Measurements from ENCODE around the gene ACTR3.

DNA sequence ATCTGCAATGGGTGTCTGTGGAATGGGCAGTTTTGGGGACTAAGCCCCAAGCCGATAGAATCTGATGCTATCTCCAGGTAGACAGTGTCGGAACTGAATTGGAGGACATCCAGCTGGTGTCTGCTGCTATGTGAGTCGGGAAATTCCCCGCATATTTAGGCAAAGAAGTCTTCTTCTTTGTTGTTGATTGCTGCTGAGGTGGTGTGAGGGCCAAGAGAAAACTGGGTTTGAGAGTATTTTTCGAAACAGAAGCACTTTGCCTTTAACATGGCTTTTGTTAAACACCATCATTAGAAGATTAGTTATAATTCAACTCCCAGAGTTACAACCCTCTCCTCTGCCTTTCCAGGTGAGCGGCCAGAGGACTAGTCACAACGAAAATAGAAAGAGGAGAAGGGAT lies 49.4 kb upstream of the ACTR3 start:
- TF ChIP-seq, protein P1, sequence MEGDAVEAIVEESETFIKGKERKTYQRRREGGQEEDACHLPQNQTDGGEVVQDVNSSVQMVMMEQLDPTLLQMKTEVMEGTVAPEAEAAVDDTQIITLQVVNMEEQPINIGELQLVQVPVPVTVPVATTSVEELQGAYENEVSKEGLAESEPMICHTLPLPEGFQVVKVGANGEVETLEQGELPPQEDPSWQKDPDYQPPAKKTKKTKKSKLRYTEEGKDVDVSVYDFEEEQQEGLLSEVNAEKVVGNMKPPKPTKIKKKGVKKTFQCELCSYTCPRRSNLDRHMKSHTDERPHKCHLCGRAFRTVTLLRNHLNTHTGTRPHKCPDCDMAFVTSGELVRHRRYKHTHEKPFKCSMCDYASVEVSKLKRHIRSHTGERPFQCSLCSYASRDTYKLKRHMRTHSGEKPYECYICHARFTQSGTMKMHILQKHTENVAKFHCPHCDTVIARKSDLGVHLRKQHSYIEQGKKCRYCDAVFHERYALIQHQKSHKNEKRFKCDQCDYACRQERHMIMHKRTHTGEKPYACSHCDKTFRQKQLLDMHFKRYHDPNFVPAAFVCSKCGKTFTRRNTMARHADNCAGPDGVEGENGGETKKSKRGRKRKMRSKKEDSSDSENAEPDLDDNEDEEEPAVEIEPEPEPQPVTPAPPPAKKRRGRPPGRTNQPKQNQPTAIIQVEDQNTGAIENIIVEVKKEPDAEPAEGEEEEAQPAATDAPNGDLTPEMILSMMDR (conservative IDR thresholded peaks at IDR 0.05; ENCODE audit: low read length) = no peak
- no peak for TF ChIP-seq EZH2phosphoT487 (IDR thresholded peaks at IDR 0.05; ENCODE audit: borderline replicate concordance)

Measured in Loucy (cell line).